B cell (primary cell): ENCODE data around the gene PALLD. TPM values are rescaled to one million over a fixed set of nuclear protein-coding genes. Genes with fewer than 3 reads are reported as not detected.

Experiments
- ATAC-seq: fragments of 200-7000 bp; cut with Tn5 transposase; one replicate; pipeline ENCODE4 v1.10.0; 2021; ENCODE audit warnings: low read depth, mild to moderate bottlenecking, moderate number of reproducible peaks, moderate library complexity
- CTCF ChIA-PET: fragments of 350-600 bp; sonication (Branson Sonifier 250); formaldehyde crosslinking; loops from one replicate; lab custom pipeline; 2021; ENCODE audit warnings: antibody characterized with exemption, inconsistent platforms; lab: Charles Lee
- POLR2A ChIA-PET: fragments of 350-600 bp; sonication (Branson Sonifier 250); formaldehyde crosslinking; loops from one replicate; lab custom pipeline; 2021; ENCODE audit warnings: antibody characterized with exemption; lab: Charles Lee
- DNase-seq: peaks from one replicate; pipeline ENCODE4 v3.0.0; 2013
- H2AFZ ChIP-seq: 2 replicates; pipeline ENCODE4 v1.6.1; 2012; ENCODE audit warnings: mild to moderate bottlenecking, low read depth, low read length; ENCODE audit not compliant: insufficient read depth, poor library complexity, severe bottlenecking
- H3K27ac ChIP-seq, 2 donors: 1 replicate in 1 of 2; 2 replicates in 1 of 2; pipeline ENCODE4 v1.5.1; 2012 to 2013; ENCODE audit warnings: low read length in 2 of 2, mild to moderate bottlenecking in 2 of 2, moderate library complexity in 1 of 2
- H3K27me3 ChIP-seq, 4 experiments: fragments of 200-600 bp in 1 of 4; sonication (generic) in 1 of 4; replicated peaks in 1 of 4; 1 replicate in 2 of 4; 2 replicates in 2 of 4; pipeline versions ENCODE4 v1.6.1 to v1.7.0; 2013 to 2016; ENCODE audit warnings: low read length in 3 of 4, mild to moderate bottlenecking in 2 of 4, mixed read lengths in 1 of 4, moderate library complexity in 1 of 4; ENCODE audit not compliant: insufficient read depth in 4 of 4, control insufficient read depth in 3 of 4; ENCODE audit errors: control extremely low read depth in 1 of 4
- H3K36me3 ChIP-seq, 2 experiments: replicated peaks in 1 of 2; 1 replicate in 1 of 2; 2 replicates in 1 of 2; pipeline versions ENCODE4 v1.6.1 to v1.7.1; 2013; ENCODE audit warnings: low read length in 1 of 2; ENCODE audit not compliant: insufficient read depth in 2 of 2, control insufficient read depth in 1 of 2; ENCODE audit errors: control extremely low read depth in 1 of 2, extremely low read depth in 1 of 2
- H3K4me1 ChIP-seq, 2 donors: fragments of 200-600 bp in 1 of 2; sonication (generic) in 1 of 2; 1 replicate in 1 of 2; 2 replicates in 1 of 2; pipeline versions ENCODE4 v1.5.1 to v1.6.1; 2013 to 2017; ENCODE audit warnings: low read length in 2 of 2; ENCODE audit not compliant: control insufficient read depth in 2 of 2, insufficient read depth in 2 of 2
- H3K4me2 ChIP-seq: replicated peaks from 2 replicates; pipeline ENCODE3; 2012; ENCODE audit warnings: mild to moderate bottlenecking, low read depth, low read length; ENCODE audit not compliant: poor library complexity, severe bottlenecking
- H3K4me3 ChIP-seq, 5 experiments: fragments of 200-600 bp in 1 of 5; sonication (generic) in 1 of 5; 1 replicate in 3 of 5; 2 replicates in 2 of 5; pipeline versions ENCODE4 v1.5.1 to v1.7.0; 2011 to 2016; ENCODE audit warnings: low read length in 4 of 5, mild to moderate bottlenecking in 4 of 5, low read depth in 2 of 5, control low read depth in 1 of 5, moderate library complexity in 1 of 5; ENCODE audit not compliant: insufficient read depth in 1 of 5; ENCODE audit errors: control extremely low read depth in 1 of 5, extremely low read depth in 1 of 5
- H3K79me2 ChIP-seq: fragments of 200-600 bp; sonication (generic); one replicate; pipeline ENCODE4 v1.6.0; 2016; ENCODE audit warnings: low read length; ENCODE audit not compliant: control insufficient read depth, insufficient read depth
- H3K9ac ChIP-seq: fragments of 200-600 bp; sonication (generic); 2 replicates; pipeline ENCODE4 v1.6.1; 2017; ENCODE audit warnings: mild to moderate bottlenecking, low read length, moderate library complexity
- H3K9me3 ChIP-seq, 3 donors: one replicate each; pipeline versions ENCODE4 v1.6.1 to v1.7.1; 2013; ENCODE audit warnings: low read length in 2 of 3; ENCODE audit not compliant: control insufficient read depth in 2 of 3, insufficient read depth in 1 of 3; ENCODE audit errors: control extremely low read depth in 1 of 3
- H4K20me1 ChIP-seq: 2 replicates; pipeline ENCODE4 v1.6.0; 2012; ENCODE audit warnings: mild to moderate bottlenecking, low read length; ENCODE audit not compliant: insufficient read depth, control insufficient read depth, poor library complexity, severe bottlenecking
- H3K27ac Mint-ChIP-seq: one replicate; pipeline ENCODE4 v1.8.0; 2021; ENCODE audit warnings: mixed read lengths
- H3K27me3 Mint-ChIP-seq: one replicate; pipeline ENCODE4 v1.8.0; 2021; ENCODE audit warnings: mixed read lengths
- H3K4me1 Mint-ChIP-seq: one replicate; pipeline ENCODE4 v1.8.0; 2021; ENCODE audit warnings: mixed read lengths
- H3K4me3 Mint-ChIP-seq: one replicate; pipeline ENCODE4 v1.8.0; 2021; ENCODE audit warnings: mixed read lengths
- H3K9me3 Mint-ChIP-seq: one replicate; pipeline ENCODE4 v1.8.0; 2022; ENCODE audit warnings: mixed read lengths; ENCODE audit not compliant: insufficient read depth
- EZH2 ChIP-seq: IDR thresholded peaks from 2 replicates; pipeline ENCODE4 v1.6.1; 2012; ENCODE audit warnings: borderline replicate concordance, low read depth, mild to moderate bottlenecking, moderate library complexity, low read length; ENCODE audit not compliant: insufficient read depth, poor library complexity, severe bottlenecking
- WGBS: methylation state at CpG from one replicate; pipeline ENCODE4 v1.1.5; 2013; ENCODE audit warnings: missing lambda C conversion rate; ENCODE audit not compliant: insufficient coverage; 5-methylcytosine and 5-hydroxymethylcytosine counted together
- intact Hi-C: fragments of 100-400 bp; cut with micrococcal nuclease; formaldehyde crosslinking; loops from one replicate; pipeline ENCODE4 v1.10.0; 2022
- polyA plus RNA-seq: library from polyadenylated mRNA; depleted of rRNA; stranded (reverse); fragments of >200 nt; gene quantifications from 2 replicates; pipeline ENCODE4 v1.2.3, GENCODE V29; 2012
- total RNA-seq, 2 donors: library from RNA; stranded (reverse); fragments of 120-200 nt in 1 of 2; gene quantifications; 1 replicate in 1 of 2; 2 replicates in 1 of 2; pipeline versions ENCODE4 v1.2.3 to v1.2.4, GENCODE V29; 2013 to 2022
- TF ChIP-seq, protein P1 (sequence below): fragments of 200-600 bp; IDR thresholded peaks from one replicate; pipeline ENCODE4 v1.8.0; 2022; ENCODE audit warnings: antibody characterized with exemption, mild to moderate bottlenecking

The PALLD gene
- total and polyA plus RNA-seq, 2 donors (not counting 1 experiment from before 2014, with no cell fraction given), result 0.63 to 0.71 TPM

DNA sequence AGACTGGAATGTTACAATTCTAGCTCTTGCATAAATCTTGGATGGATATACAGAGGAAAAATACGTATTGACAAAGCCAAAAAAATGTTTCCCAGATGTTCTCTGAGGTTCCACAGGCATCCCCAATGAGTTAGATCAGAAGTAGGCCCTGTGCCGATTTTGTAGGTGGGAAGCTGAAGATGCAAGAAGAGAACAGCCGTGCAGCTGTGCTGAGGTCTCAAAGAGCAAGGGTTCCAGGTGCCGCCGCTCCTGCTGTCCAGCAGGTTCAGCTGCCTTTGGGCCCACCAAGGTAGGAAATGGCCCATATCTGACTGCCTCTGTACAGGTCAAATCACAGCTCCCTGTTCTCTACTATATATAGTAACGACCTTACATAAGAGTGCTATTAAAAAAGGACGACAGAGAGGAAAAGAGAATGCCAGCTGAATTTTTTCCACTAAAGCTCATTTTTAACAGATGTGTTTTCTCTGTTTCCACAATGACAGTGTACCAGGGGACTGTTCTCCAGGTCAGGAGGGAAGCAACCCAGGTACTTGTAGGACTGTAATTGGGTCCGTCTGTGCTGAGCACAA, 357.6 kb downstream of the PALLD start:
- Histone ChIP-seq H3K27ac (no peak overlapping the region), H3K9ac (no peak overlapping the region), H3K36me3 (no peaks in the 10 kb centered on the region), H3K4me1 (no peaks in the 10 kb centered on the region), H3K27me3 (no peaks in the 10 kb centered on the region), H3K79me2 (no peaks in the 10 kb centered on the region), H3K9me3 (no peaks in the 10 kb centered on the region), H3K4me2 (no peak overlapping the region), H4K20me1 (no peaks in the 10 kb centered on the region), H2AFZ (no peak overlapping the region), H3K4me3 (no peak overlapping the region)
- no peak overlapping the region for H3K4me3 Mint-ChIP-seq
- H3K4me1 Mint-ChIP-seq, result no peaks in the 10 kb centered on the region
- H3K27ac Mint-ChIP-seq, result no peak overlapping the region
- POLR2A ChIA-PET, result no interaction called here
- TF ChIP-seq, protein P1, sequence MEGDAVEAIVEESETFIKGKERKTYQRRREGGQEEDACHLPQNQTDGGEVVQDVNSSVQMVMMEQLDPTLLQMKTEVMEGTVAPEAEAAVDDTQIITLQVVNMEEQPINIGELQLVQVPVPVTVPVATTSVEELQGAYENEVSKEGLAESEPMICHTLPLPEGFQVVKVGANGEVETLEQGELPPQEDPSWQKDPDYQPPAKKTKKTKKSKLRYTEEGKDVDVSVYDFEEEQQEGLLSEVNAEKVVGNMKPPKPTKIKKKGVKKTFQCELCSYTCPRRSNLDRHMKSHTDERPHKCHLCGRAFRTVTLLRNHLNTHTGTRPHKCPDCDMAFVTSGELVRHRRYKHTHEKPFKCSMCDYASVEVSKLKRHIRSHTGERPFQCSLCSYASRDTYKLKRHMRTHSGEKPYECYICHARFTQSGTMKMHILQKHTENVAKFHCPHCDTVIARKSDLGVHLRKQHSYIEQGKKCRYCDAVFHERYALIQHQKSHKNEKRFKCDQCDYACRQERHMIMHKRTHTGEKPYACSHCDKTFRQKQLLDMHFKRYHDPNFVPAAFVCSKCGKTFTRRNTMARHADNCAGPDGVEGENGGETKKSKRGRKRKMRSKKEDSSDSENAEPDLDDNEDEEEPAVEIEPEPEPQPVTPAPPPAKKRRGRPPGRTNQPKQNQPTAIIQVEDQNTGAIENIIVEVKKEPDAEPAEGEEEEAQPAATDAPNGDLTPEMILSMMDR, result no peak
- TF ChIP-seq EZH2, result no peak
- no peaks in the 10 kb centered on the region for H3K9me3 Mint-ChIP-seq
- H3K27me3 Mint-ChIP-seq, result peaks cover 8% of the 10 kb centered on the region
- intact Hi-C loops, result no loop called here
- CTCF ChIA-PET, result no interaction called here
- 85% methylated on average over 3 of the region's 8 CpGs for WGBS
- DNase-seq (no peak), ATAC-seq (no peak)

DNA sequence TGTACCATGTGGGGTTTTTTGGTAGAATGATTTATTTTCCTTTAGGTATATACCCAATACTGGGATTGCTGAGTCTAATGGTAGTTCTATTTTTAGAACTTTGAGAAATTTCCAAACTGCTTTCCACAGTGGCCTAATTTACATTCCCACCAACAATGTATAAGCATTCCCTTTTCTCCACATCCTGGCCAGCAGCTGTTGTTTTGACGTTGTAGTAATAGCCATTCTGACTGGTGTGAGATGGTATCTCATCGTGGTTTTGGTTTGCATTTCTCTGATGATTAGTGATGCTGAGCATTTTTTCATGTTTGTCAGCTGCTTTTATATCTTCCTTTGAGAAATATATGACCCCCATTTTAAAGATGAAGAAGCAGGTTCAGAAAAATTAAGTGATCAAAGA, 359.5 kb downstream of the PALLD start:
- H3K27ac ChIP-seq, result no peak overlapping the region
- TF ChIP-seq EZH2, result no peak
- TF ChIP-seq, protein P1, result no peak
- no peaks in the 10 kb centered on the region for H3K79me2 ChIP-seq
- H4K20me1 ChIP-seq, result no peaks in the 10 kb centered on the region
- Mint-ChIP-seq H3K4me1 (no peaks in the 10 kb centered on the region), H3K27ac (no peak overlapping the region), H3K4me3 (no peak overlapping the region), H3K9me3 (no peaks in the 10 kb centered on the region), H3K27me3 (peaks cover 14% of the 10 kb centered on the region)
- ATAC-seq, result no peak
- POLR2A ChIA-PET, result no interaction called here
- no peaks in the 10 kb centered on the region for H3K4me1 ChIP-seq
- H3K4me3 ChIP-seq, result no peak overlapping the region
- intact Hi-C loops, result no loop called here
- H3K9ac ChIP-seq, result no peak overlapping the region
- H3K27me3 ChIP-seq, result no peaks in the 10 kb centered on the region
- no peak for DNase-seq
- H3K9me3 ChIP-seq, result no peaks in the 10 kb centered on the region
- CTCF ChIA-PET, result interaction anchor here (1.1 kb wide), 1 partner anchor 59 kb away, joined by 3 read pairs; no protein-coding TSS in a partner anchor
- H3K36me3 ChIP-seq, result no peaks in the 10 kb centered on the region
- no peak overlapping the region for H3K4me2 ChIP-seq
- WGBS, result no CpG with 5 or more reads among the region's 2 CpGs
- H2AFZ ChIP-seq, result no peak overlapping the region
